Measurements from ENCODE around the gene AKAP9.
A peak's percentile ranks its signal among the peaks of the same experiment; 100 is the strongest.
"Not testable (repeated sequence)": the region's sequence is repeated elsewhere in the genome, so short reads cannot be mapped to it uniquely, and the experiment has no call there.

The AKAP9 gene

DNA sequence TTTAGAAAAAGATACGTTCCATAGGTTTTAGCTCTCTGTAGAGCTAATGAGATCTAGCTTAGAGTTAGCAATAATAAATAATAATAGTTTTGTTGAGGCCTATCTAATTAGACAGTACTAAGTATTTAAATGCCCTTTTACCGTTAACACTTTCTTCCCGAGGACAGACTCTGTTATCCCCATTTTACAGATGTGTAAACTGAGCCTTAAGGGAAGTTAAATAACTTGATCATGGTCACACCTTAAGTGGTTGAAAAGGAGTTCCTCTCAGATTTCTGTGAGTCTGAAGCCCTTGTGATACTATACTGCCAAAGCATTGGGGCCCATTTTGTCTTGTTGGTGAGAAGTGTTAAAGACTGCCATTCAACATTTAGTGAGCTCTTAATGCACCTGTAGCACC is 132.0 kb downstream of the AKAP9 start:
- no peak for DNase-seq

DNA sequence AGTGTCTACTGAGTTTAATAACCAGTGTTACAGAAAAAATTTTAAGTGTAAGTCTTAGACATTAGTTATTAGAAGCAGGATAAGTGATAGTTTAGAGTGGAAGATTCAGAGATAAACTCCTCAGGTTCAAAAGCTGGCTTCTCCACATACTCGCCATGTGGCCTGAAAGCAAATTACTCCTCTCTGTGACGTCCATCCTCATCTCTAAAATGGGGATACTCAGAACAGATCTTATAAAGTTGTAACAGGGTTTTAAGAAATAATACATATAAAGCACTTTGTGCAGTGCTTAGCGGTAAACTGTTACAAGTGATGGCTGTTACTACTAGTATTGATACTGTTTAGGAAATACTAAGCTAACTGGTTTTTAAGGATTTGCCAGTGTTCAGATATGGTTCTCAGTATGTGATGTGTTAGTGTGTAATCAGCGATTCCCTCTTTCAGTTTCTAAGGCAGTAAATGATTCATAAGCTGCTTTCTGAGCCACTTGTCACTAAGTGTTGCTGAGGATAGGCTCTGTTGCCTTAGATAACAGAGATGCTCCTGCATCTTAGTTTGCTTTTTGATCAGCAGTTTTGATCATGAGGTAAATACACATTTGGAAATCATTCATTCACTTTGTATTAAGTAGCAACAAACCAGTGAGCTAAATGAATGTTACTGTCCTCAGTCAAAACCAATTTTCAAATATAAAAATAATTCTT is 134.9 kb downstream of the AKAP9 start:
- DNase-seq: no peak

DNA sequence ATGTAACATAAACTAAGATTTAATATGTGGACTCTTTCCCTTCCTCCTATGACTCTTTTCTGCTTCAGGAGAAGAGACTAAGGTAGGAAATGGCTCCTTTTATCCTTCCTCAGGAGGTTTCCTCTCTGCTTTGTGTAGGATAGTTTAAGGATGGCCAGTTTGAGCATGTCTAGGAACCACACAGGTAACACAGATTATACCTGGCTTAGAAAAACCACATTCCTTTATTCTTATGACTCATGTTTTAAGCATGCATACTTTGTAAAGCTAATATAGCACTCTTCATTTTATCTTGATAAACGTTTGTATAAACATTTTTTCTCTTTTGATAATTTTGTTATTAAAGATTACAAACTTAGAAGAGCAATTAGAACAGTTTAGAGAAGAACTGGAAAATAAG is 135.8 kb downstream of the AKAP9 start:
- DNase-seq: no peak

DNA sequence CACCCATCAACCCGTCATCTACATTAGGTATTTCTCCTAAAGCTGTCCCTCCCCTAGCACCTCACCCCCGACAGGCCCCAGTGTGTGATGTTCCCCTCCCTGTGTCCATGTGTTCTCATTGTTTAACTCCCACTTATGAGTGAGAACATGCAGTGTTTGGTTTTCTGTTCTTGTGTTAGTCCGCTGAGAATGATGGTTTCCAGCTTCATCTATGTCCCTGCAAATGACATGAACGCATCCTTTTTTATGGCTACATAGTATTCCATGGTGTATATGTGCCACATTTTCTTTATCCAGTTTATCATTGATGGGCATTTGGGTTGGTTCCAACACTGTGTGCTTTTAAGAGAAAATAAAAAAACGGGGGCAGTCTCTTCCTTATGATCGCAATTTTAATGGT is 143.3 kb downstream of the AKAP9 start:
- not testable (repeated sequence) for DNase-seq

DNA sequence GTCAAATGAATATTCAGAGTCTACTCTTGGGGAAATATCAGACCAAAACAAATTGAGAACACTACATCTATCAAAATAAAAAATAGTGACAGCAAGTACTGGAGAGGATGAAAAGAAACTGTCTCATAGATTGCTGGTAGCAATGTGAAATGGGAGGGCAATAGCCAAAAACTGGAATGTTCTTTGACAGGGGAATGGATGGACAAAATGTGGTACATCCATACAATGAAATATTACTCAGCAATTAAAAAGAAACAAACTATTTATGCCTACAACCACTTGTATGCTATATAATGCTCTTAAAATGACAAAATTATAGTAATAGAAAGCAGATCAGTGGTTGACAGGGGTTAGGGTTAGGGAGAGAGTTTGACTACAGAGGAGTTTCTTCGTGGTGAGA is 147.6 kb downstream of the AKAP9 start:
- no peak for DNase-seq

DNA sequence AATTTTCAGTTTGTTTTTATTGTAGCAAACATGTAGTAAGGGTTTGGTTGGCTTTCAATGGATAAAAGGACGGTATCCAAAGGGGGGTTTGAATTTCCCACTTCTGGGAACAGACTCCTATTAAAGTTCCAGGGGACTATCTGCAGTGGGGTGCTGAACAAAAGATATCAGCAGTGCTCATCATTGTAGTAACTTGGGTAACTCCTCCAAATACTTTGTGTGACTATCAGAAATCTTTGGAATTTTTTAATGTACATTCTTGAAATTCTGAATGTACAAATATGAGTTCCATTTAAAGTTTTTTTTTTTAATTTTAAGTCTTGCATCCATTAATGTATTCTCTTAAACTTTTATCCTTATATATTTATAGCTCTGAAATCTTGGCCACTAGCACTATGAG is 151.5 kb downstream of the AKAP9 start:
- no peak for DNase-seq

DNA sequence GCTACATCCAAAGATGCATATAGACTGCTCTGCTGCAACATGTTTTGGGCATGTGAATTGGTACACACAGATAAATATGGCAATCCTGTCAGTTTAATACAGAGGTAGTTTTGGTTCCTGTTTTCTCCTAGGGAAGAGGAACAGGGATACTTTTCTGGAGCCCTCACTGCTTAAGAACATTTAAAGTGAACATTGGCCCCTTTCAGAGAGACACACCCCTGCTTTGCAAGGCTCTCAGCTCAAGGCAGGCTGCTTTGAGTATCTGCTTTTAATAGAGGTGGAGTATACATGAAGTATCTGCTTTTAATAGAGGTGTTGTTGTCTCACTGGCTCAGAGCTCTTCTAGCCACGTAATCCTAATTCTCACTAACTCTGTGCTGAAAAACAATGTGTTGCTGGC is 154.7 kb downstream of the AKAP9 start:
- DNase-seq: no peak

DNA sequence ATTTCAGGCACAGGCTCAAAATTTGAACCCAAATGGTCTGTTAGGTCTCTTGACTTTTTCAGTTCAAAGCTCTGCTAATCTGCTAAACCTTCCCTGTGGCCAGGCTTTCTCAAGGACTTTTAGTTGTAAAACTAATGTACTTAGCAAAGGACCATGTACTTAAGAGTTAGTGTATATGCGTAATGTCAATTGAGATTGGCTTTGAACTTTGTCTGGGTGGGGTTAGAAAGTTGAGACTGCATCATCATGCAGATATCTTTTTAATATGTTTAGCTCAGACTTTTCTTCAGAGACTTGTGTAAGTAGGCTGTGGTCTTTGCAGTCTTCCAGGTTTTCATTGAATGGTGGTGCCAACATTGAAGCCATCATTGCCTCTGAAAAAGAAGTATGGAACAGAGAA is 159.9 kb downstream of the AKAP9 start:
- no peak for DNase-seq

DNA sequence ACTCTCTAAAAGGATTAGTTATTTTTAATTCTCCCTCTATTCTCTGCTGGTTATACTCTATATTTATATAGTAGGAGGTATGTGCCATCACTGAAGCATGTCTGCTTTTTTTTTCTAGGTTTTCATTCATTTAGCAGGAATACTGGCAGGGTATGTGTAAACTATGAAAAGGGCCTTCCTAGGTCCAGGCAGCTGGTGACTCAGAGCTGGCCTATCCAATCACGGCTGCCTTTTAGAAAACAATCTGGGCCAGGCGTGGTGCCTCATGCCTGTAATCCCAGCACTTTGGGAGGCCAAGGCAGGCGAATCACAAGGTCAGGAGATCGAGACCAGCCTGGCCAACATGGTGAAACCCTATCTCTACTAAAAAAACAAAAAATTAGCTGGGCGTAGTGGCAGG is 162.2 kb downstream of the AKAP9 start:
- not testable (repeated sequence) for DNase-seq

DNA sequence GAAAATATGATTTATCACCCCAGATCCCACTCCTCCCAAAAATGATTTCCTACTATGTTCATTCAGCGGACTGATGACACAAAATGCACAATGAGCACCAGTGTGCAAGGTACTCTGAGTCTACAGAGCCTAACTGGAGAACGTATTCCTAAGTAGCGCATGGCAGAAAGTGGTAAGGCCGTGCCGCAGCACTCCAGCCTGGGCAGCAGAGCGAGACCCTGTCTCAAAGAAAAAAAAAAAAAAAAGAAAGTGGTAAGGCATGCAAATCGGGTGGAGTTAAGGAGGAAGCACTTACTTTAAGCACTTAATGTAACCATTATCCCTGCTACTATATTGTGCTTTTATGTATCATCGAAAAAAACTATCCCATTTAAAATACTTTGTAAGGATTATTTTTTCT is 168.2 kb downstream of the AKAP9 start:
- DNase-seq: no peak

DNA sequence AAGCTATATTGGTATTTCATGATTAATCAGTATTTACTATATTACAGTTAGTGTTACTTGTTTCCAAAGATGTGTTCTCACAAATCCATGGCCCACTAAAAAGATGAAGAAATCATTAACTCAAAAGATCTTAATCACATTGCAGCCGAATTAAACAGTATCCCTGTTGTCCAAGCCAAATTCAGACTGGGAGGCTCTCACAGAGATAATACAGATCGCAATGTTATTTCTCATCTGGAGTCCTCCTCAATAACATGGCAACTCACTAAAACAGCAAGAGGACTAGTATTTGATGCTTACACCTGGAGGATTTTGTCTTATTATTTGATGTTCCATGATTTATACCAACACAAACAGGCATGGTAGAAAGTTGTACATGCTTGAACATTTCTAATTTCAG is 170.2 kb downstream of the AKAP9 start:
- DNase-seq: no peak

DNA sequence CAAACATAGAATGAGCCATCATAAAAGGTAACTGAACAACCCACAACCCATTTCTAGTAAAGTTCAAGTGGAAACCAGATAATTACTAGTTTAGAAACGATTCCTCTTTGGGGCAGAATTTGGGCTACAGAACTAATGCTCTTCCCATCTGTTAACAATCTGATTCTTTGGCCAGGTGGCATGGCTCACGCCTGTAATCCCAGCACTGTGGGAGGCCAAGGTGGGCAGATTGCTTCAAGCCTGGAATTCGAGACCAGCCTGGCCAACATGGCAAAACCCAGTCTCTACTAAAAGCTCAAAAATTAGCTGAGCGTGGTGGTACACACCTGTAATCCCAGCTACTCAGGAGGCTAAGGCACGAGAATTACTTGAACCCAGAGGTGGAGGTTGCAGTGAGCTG is 175.2 kb downstream of the AKAP9 start:
- no peak for DNase-seq

DNA sequence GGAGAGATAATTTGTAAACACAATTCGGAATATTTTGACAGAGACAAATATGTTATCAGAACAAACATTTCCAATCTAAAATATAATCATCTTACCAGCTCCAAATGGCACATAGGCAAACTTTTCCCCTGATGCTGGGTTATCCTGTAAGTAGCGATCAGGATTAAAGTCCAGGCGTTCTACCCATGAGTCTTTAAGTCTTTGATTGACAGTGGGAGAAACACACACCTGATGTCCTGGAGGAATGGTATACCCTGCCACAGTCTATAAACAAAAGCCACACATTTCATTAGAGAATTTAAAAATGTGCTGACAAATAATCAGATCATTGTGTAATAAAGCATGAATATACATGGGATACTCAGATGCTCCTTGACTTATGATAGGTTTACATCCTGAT is 176.3 kb downstream of the AKAP9 start:
- no peak for DNase-seq

DNA sequence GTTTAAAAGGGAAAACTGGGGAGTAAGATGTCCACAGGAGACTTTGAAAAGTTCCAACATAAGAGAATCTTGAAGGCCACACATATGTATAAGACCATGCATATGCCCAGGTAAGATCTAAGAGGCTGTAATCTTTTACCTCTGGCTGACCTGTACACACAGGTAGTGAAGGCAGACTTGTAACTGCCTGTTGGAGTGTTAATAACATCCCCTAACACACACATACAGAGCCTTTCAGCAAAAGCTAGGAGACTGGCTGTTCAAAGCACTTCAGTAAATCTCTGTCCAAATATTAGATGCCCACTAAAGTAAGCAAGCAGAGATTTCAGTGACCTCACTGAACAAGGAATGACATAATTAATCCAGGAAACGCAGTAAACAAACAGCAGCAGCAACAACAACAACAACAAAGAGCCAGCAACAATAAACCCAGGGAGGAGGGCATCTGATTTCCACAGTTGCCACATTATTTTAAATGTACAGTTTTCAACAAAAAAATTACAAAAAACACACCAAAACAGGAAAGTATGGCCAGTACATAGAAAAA is 178.6 kb downstream of the AKAP9 start:
- no peak for DNase-seq

DNA sequence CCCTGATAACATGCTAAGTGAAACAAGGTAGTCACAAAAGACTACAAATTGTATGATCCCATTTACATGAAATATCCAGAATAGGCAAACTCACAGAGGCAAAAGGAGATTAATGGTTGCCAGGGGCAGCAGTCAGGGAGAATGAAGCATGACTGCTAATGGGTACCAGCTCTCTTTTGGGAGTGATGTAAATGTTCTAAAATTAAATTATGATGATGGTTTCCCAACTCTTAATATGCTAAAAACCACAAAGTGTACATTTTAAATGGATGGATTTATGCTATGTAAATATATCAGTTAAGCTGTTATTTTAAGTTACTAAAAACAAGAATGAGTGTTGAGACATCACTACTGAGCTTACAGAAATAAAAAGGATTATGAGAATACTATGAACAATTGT is 181.0 kb downstream of the AKAP9 start:
- DNase-seq: no peak

DNA sequence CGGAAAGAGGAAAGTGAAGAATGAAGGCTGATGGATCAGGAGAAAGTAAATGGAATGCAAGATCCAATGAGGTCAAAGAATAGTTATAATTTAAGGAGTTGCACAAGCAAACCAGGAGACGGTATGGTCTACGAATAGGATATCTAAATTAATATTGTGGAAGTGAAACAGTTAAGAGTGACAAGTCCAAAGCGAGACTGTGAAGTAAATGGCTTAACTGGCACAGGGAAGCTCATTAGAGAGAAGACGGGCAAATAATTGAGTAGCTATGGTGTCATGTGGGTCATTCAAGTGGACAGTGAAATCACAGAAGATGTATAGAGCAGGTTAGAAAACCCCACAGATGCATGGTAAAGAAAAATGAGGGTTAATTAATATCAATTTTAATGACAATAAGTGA is 190.4 kb downstream of the AKAP9 start:
- no peak for DNase-seq

DNA sequence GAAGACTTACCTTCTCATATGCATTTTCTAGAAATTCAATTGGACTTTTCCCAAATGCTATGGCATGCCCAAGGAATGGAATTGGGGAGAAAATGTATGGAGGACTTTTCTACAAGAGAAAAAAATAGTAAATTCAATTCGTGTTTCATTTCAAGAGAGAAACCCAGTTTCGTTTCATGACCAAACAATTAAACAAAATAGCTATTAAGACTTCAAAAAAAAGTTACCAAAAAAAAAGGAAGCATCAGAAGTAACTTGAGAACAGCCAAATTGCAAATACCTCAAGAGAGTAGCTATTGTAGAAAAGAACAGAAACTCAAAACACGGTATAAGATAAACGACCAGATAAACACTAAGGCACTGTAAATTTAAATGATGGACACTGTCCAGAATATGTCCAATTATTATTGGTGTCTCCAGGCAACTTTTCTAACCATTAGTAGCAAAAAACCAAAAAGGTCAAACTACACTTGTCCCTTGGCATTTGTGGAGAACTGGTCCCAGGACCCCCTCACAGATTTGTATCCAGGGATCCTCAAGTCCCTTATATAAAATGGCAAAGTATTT is 191.2 kb downstream of the AKAP9 start:
- no peak for DNase-seq

DNA sequence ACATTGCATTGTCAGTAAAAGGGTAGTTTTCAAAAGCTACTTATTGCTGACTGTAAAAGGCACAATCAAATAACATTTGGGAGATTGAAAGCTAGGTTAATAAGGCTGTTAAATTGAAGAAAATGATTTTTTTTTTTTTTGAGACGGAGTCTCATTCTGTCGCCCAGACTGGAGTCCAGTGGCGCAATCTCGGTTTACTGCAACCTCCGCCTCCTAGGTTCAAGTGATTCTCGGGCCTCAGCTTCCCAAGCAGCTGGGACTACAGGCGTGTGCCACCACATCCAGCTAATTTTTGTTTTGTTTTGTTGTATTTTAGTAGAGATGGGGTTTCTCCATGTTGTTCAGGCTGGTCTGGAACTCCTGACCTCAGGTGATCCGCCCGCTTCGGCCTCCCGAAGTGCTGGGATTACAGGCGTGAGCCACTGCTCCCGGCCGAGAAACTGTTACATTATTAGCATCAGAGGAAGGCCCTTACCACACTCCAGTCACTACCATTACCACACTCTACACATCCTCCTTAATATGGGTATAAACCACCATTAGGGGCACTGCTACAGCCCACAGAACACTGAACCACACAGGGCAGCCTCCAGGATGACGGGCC is 192.6 kb downstream of the AKAP9 start:
- DNase-seq: peak; percentile 19

DNA sequence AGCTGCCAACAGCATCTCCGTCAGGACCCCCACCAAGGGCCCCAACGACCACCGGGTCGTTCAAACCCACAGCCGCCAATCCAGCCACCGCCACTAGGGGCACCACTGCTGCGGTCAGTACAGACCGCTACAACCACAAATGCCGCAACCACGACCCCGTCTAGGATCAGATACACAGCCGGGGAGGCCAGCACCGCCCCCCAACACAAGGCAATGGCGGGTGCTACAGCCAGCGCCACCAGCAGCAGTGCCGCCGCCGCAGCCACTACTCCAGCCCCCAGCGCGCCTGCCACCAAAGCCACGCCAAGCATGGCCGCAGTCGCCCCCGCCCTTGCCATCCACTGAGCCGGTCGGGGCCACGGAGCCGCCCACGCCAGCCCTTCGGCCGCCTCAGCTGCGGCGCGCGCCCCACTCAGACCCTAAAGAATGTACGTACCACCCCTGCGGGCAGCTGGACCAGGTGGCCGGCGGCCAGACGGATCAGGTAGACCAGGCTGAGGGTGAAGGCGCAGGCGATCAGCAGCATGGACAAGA is 193.1 kb downstream of the AKAP9 start:
- peak; percentile 19 for DNase-seq

DNA sequence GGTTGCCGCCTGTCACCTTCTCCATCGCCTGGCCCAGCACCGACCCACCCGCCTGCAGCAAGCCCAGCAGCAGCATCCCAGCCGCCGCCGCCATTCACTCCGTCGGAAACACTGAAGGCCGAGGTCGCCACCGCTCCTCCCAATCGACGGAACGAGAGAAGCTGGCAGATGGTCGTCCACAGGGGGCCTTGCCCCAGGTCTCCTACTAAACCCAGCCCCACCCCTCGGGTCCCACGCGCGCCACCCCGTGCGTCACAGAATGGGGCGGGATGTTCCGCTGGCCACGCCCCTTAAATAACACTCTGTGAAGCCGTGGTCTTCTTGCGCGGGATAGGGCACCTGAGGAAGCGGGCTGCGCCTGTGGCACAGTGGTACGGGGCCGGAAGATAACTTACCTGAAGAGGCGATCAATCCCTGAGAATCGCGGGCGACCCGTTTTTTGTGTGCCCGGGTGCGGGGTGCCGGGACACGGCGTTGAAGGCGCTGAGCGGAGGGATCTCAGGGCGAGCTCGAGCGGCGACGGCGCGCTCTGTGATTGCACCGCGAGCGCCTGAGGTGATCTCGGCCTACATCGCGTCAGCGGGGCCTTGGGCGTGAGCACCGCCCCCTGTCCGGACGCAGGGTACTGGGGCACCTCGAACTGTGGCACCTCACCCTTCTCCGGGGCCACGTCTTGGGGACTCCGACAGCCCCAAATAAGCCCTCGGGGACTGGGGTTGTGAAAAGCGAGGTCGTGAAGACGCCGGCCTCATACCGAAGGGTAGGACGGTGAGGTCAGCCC is 193.8 kb downstream of the AKAP9 start, which contains the start of gene CYP51A1:
TSS of gene CYP51A1 (minus strand) at position 207 of the 781 bp plus-strand sequence. CDS start at position 94, 113 bp downstream.
- peak; percentile 74 for DNase-seq

DNA sequence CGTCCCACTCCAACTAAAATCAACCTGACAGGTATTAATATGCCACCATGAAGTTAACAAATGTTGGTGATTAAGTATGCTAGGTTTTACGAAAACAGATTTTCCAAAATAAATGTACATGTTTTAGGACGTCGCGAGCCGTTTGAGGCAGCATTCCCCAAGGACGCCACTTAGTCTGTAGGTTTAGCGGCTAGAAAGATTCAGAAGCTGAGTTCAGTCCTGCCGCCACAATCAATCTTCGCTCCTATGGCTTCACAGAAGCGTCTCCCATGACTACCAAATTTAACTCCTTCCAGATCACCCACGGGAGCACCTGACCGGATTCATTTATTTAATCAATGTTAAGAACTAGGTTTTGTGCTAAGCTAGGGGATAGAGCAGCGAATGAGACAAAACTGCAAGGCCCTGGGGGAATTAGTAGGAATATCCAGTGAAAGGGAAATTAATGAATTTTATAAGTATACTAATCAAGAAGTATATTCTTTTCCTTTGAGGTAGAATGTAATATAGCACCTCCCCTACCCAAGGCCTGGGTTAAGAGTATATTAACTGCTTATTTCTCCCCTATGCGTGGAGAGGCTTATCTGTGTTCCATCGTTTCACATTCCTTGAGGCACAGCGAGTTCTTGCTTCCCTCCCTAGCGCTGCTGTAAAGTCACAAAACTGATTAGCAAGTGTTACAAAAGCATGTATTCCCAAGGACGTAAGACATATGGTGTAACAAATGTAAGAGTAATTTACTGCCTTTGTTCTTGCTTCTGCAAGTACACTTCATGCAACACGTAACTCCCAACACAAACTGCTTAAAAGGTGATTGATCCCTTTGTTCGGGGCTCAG is 194.6 kb downstream of the AKAP9 start:
- DNase-seq: peak; percentile 31

DNA sequence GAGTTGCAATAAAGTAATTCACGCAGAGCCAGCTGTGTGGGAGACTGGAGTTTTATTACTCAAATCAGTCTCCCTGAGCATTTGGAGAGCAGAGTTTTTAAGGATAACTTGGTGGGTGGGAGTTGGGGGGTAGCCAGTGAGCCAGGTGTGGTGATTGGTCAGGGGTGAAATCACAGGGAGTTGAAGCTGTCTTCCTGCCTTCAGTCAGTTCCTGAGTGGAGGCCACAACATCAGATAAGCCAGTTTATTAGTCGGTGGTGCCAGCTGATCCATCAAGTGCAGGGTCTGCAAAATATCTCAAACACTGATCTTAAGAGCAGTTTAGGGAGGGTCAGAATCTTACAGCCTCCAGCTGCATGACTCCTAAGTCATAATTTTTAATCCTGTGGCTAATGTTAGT is 196.9 kb downstream of the AKAP9 start:
- no peak for DNase-seq
